HEK293 (cell line): ENCODE results near the gene MAGEB6.
"Not testable (repeated sequence)": the region's sequence is repeated elsewhere in the genome, so short reads cannot be mapped to it uniquely, and the experiment has no call there.

Source experiments
- CTCF ChIA-PET: fragments of 350-600 bp; formaldehyde crosslinking; extraction: SDS; loops from one replicate; lab custom pipeline; 2021; ENCODE audit warnings: antibody characterized with exemption; lab: Yijun Ruan, JAX
- POLR2A ChIA-PET: fragments of 300-600 bp; formaldehyde crosslinking; extraction: SDS; loops from one replicate; lab custom pipeline; 2020; ENCODE audit warnings: antibody characterized with exemption, inconsistent platforms; lab: Yijun Ruan, JAX
- H3K27ac ChIP-seq: fragments of 200-500 bp; sonication (Bioruptor generic); 2 replicates; pipeline ENCODE4 v1.5.1; 2014; ENCODE audit warnings: low read depth, low read length, control low read depth, inconsistent platforms; ENCODE audit errors: extremely low read depth
- H3K36me3 ChIP-seq, 2 experiments: fragments of 200-500 bp in 1 of 2; sonication (Bioruptor generic) in 1 of 2; 1 replicate in 1 of 2; 2 replicates in 1 of 2; pipeline ENCODE4 v1.5.1; 2014 to 2017; ENCODE audit warnings: inconsistent platforms in 2 of 2, low read length in 2 of 2; ENCODE audit not compliant: control insufficient read depth in 2 of 2, insufficient read depth in 1 of 2
- H3K4me1 ChIP-seq: fragments of 200-500 bp; sonication (Bioruptor generic); 2 replicates; pipeline ENCODE4 v1.5.1; 2014; ENCODE audit warnings: mild to moderate bottlenecking, low read length, inconsistent platforms; ENCODE audit not compliant: control insufficient read depth, insufficient read depth
- H3K4me3 ChIP-seq: 2 replicates; pipeline ENCODE4 v1.5.1; 2011; ENCODE audit warnings: low read depth, mild to moderate bottlenecking, control low read depth, low read length, moderate library complexity
- H3K9me3 ChIP-seq: fragments of 200-500 bp; sonication (Bioruptor generic); 2 replicates; pipeline ENCODE4 v1.5.1; 2014; ENCODE audit warnings: low read depth, low read length, inconsistent platforms; ENCODE audit not compliant: control insufficient read depth, insufficient read depth
- CTCF ChIP-seq: fragments of 450-650 bp; formaldehyde crosslinking; IDR thresholded peaks from 2 replicates; pipeline ENCODE4 v1.5.1; 2016; ENCODE audit warnings: missing biosample characterization, missing genetic modification characterization
- EGR2 ChIP-seq: fragments of 450-650 bp; formaldehyde crosslinking; IDR thresholded peaks from 2 replicates; pipeline ENCODE4 v1.5.1; 2016; ENCODE audit warnings: low read depth, missing biosample characterization, missing genetic modification characterization
- HIC1 ChIP-seq: fragments of 450-650 bp; formaldehyde crosslinking; IDR thresholded peaks from 2 replicates; pipeline ENCODE4 v1.5.1; 2016; ENCODE audit warnings: missing biosample characterization, missing genetic modification characterization
- KLF7 ChIP-seq: fragments of 450-650 bp; formaldehyde crosslinking; IDR thresholded peaks from 2 replicates; pipeline ENCODE4 v1.5.1; 2016; ENCODE audit warnings: missing biosample characterization, missing genetic modification characterization, borderline replicate concordance
- OVOL3 ChIP-seq: fragments of 450-650 bp; formaldehyde crosslinking; IDR thresholded peaks from 2 replicates; pipeline ENCODE4 v1.5.1; 2016; ENCODE audit warnings: missing biosample characterization, missing genetic modification characterization
- PRDM6 ChIP-seq: fragments of 450-650 bp; formaldehyde crosslinking; IDR thresholded peaks from 2 replicates; pipeline ENCODE4 v1.5.1; 2017; ENCODE audit warnings: missing biosample characterization, missing genetic modification characterization
- RBAK ChIP-seq: fragments of 450-650 bp; formaldehyde crosslinking; IDR thresholded peaks from 2 replicates; pipeline ENCODE4 v1.5.1; 2016; ENCODE audit warnings: missing biosample characterization, missing genetic modification characterization
- ZNF114 ChIP-seq: fragments of 450-650 bp; formaldehyde crosslinking; IDR thresholded peaks from 2 replicates; pipeline ENCODE4 v1.5.0; 2017; ENCODE audit warnings: missing biosample characterization, missing genetic modification characterization
- ZNF132 ChIP-seq: fragments of 450-650 bp; formaldehyde crosslinking; IDR thresholded peaks from 2 replicates; pipeline ENCODE4 v1.5.1; 2017; ENCODE audit warnings: missing biosample characterization, missing genetic modification characterization, borderline replicate concordance
- ZNF211 ChIP-seq: fragments of 450-650 bp; formaldehyde crosslinking; IDR thresholded peaks from 2 replicates; pipeline ENCODE4 v1.5.1; 2016; ENCODE audit warnings: low read depth, missing biosample characterization, missing genetic modification characterization
- ZNF311 ChIP-seq: fragments of 450-650 bp; formaldehyde crosslinking; IDR thresholded peaks from 2 replicates; pipeline ENCODE4 v1.5.1; 2017; ENCODE audit warnings: missing biosample characterization, missing genetic modification characterization, borderline replicate concordance
- ZNF350 ChIP-seq: fragments of 450-650 bp; formaldehyde crosslinking; IDR thresholded peaks from 2 replicates; pipeline ENCODE4 v1.5.0; 2017; ENCODE audit warnings: missing biosample characterization, mild to moderate bottlenecking, missing genetic modification characterization
- ZNF449 ChIP-seq: fragments of 450-650 bp; formaldehyde crosslinking; IDR thresholded peaks from 2 replicates; pipeline ENCODE4 v1.5.1; 2017; ENCODE audit warnings: missing biosample characterization, mild to moderate bottlenecking, missing genetic modification characterization, moderate library complexity
- ZNF785 ChIP-seq: fragments of 450-650 bp; formaldehyde crosslinking; IDR thresholded peaks from 2 replicates; pipeline ENCODE4 v1.5.1; 2016; ENCODE audit warnings: missing biosample characterization, missing genetic modification characterization

The MAGEB6 gene

GRCh38 chrX:26160301-26160700, 31.9 kb upstream of the MAGEB6 start, which contains the start of gene MAGEB6B:
TSS of gene MAGEB6B (plus strand) at chrX:26160601. CDS start at chrX:26160601, 0 bp downstream.
- ChIA-PET CTCF (no interaction called here), POLR2A (no interaction called here)
- Histone ChIP-seq H3K27ac (no peak within 1 kb of the TSS), H3K36me3 (no peaks in the 10 kb centered on the region), H3K4me3 (no peak within 1 kb of the TSS), H3K9me3 (no peaks in the 10 kb centered on the region), H3K4me1 (no peaks in the 10 kb centered on the region)
- no peak for TF ChIP-seq ZNF785 (tag by site-specific recombination)
- TF ChIP-seq CTCF (tag by site-specific recombination): no peak
- no peak for TF ChIP-seq PRDM6
- no peak for TF ChIP-seq ZNF311 (tag by site-specific recombination)
- no peak for TF ChIP-seq ZNF132
- TF ChIP-seq KLF7: no peak
- no peak for TF ChIP-seq OVOL3 (tag by site-specific recombination)

GRCh38 chrX:26203561-26203960, 11.3 kb downstream of the MAGEB6 start:
- Histone ChIP-seq H3K4me1 (no peaks in the 10 kb centered on the region), H3K4me3 (no peak overlapping the region), H3K36me3 (no peaks in the 10 kb centered on the region), H3K27ac (no peak overlapping the region), H3K9me3 (no peaks in the 10 kb centered on the region)
- CTCF ChIA-PET: no interaction called here
- TF ChIP-seq ZNF449 (tag by site-specific recombination) (no peak), ZNF114 (tag by site-specific recombination) (no peak), EGR2 (tag by site-specific recombination) (no peak), HIC1 (tag by site-specific recombination) (no peak), ZNF211 (tag by site-specific recombination) (no peak), RBAK (no peak), ZNF350 (tag by site-specific recombination) (no peak)
- POLR2A ChIA-PET: no interaction called here

- POLR2A ChIA-PET, H3K36me3 ChIP-seq, H3K9me3 ChIP-seq, CTCF ChIA-PET, H3K4me1 ChIP-seq, H3K27ac ChIP-seq, H3K4me3 ChIP-seq: not testable (repeated sequence)
Measured at GRCh38 chrX:26204717-26205116, 12.5 kb downstream of the MAGEB6 start.
